Natural killer cell (primary cell): Measurements from ENCODE around the gene GIPC2. TPM values are rescaled to one million over a fixed set of nuclear protein-coding genes. Genes with fewer than 3 reads are reported as not detected.

Source experiments
- ATAC-seq, 3 donors: fragments of 150-1000 bp in 2 of 3; fragments of 200-7000 bp in 1 of 3; cut with Tn5 transposase; 1 replicate in 1 of 3; 2 replicates in 2 of 3; pipeline ENCODE4 v1.10.0; 2021; ENCODE audit warnings: mild to moderate bottlenecking in 2 of 3, moderate library complexity in 2 of 3
- DNase-seq, 2 donors: peaks; one replicate each; pipeline versions ENCODE4 v3.0.0 to v3.0.0-alpha.2; 2013 to 2021; ENCODE audit warnings: mixed read lengths in 1 of 2
- H3K27ac ChIP-seq: one replicate; pipeline ENCODE4 v1.5.1; 2013; ENCODE audit warnings: mild to moderate bottlenecking, low read length
- H3K27me3 ChIP-seq: one replicate; pipeline ENCODE4 v1.6.1; 2013; ENCODE audit warnings: low read length; ENCODE audit not compliant: control insufficient read depth, insufficient read depth
- H3K36me3 ChIP-seq: one replicate; pipeline ENCODE4 v1.6.1; 2013; ENCODE audit warnings: low read length; ENCODE audit not compliant: control insufficient read depth, insufficient read depth
- H3K4me1 ChIP-seq: one replicate; pipeline ENCODE4 v1.6.1; 2013; ENCODE audit warnings: low read length; ENCODE audit not compliant: control insufficient read depth, insufficient read depth
- H3K4me3 ChIP-seq: one replicate; pipeline ENCODE4 v1.5.1; 2013; ENCODE audit warnings: low read length
- H3K9me3 ChIP-seq: one replicate; pipeline ENCODE4 v1.6.1; 2013; ENCODE audit warnings: low read length; ENCODE audit not compliant: control insufficient read depth, insufficient read depth
- H3K27ac Mint-ChIP-seq, 2 donors: one replicate each; pipeline ENCODE4 v1.8.0; 2022; ENCODE audit warnings: mild to moderate bottlenecking in 2 of 2, mixed read lengths in 2 of 2, moderate library complexity in 1 of 2
- H3K27me3 Mint-ChIP-seq, 2 donors: one replicate each; pipeline ENCODE4 v1.8.0; 2022; ENCODE audit warnings: low read depth in 2 of 2, mixed read lengths in 2 of 2
- H3K36me3 Mint-ChIP-seq: one replicate; pipeline ENCODE4 v1.8.0; 2022; ENCODE audit warnings: mixed read lengths
- H3K4me1 Mint-ChIP-seq, 2 donors: one replicate each; pipeline ENCODE4 v1.8.0; 2022; ENCODE audit warnings: mixed read lengths in 2 of 2
- H3K4me3 Mint-ChIP-seq: one replicate; pipeline ENCODE4 v1.8.0; 2022; ENCODE audit warnings: mild to moderate bottlenecking, moderate library complexity, mixed read lengths
- H3K9me3 Mint-ChIP-seq, 2 donors: one replicate each; pipeline ENCODE4 v1.8.0; 2022; ENCODE audit warnings: mixed read lengths in 2 of 2
- CTCF ChIP-seq: fragments of 200-600 bp; IDR thresholded peaks from one replicate; pipeline ENCODE4 v1.8.0; 2022; ENCODE audit warnings: antibody characterized with exemption
- WGBS: methylation state at CpG from one replicate; pipeline ENCODE4 v1.1.7; 2013; ENCODE audit warnings: missing lambda C conversion rate; ENCODE audit not compliant: insufficient coverage; 5-methylcytosine and 5-hydroxymethylcytosine counted together
- intact Hi-C: fragments of 100-400 bp; cut with micrococcal nuclease; formaldehyde crosslinking; loops from one replicate; pipeline ENCODE4 v1.14.2; 2022
- total RNA-seq, 4 donors: library from RNA; stranded (reverse); fragments of 120-200 nt in 1 of 4; gene quantifications; one replicate each; pipeline versions ENCODE4 v1.2.3 to v1.2.4, GENCODE V29; 2013 to 2022

GIPC2 gene
- total RNA-seq, 3 donors from 2014 or later (not counting 1 experiment from before 2014, with no cell fraction given): not detected

- H3K27ac Mint-ChIP-seq: no peak overlapping the region
- ATAC-seq (no peak), DNase-seq (no peak)
- Histone ChIP-seq H3K36me3 (no peaks in the 10 kb centered on the region), H3K4me3 (no peak overlapping the region), H3K4me1 (no peaks in the 10 kb centered on the region), H3K9me3 (no peaks in the 10 kb centered on the region), H3K27ac (no peak overlapping the region), H3K27me3 (peaks cover 4% of the 10 kb centered on the region)
- intact Hi-C loops: no loop called here
- TF ChIP-seq CTCF: no peak
- no peak overlapping the region for H3K4me3 Mint-ChIP-seq
- peaks cover 9 to 10% of the 10 kb centered on the region in 2 donors for H3K27me3 Mint-ChIP-seq
- H3K36me3 Mint-ChIP-seq: no peaks in the 10 kb centered on the region
- H3K4me1 Mint-ChIP-seq: no peaks in the 10 kb centered on the region
- no peaks in the 10 kb centered on the region for H3K9me3 Mint-ChIP-seq
Observed at GRCh38 chr1:78054559-78054958, 8.8 kb downstream of the GIPC2 start.

- Histone ChIP-seq H3K27ac (no peak overlapping the region), H3K27me3 (peaks cover 4% of the 10 kb centered on the region), H3K36me3 (no peaks in the 10 kb centered on the region), H3K9me3 (no peaks in the 10 kb centered on the region), H3K4me1 (no peaks in the 10 kb centered on the region), H3K4me3 (no peak overlapping the region)
- intact Hi-C loops: no loop called here
- Mint-ChIP-seq H3K27me3 (peaks cover 9 to 10% of the 10 kb centered on the region in 2 donors), H3K27ac (no peak overlapping the region), H3K4me3 (no peak overlapping the region), H3K36me3 (no peaks in the 10 kb centered on the region), H3K4me1 (no peaks in the 10 kb centered on the region), H3K9me3 (no peaks in the 10 kb centered on the region)
- TF ChIP-seq CTCF: no peak
- WGBS: 75% methylated on average over 1 of the region's 2 CpGs
- DNase-seq (no peak), ATAC-seq (peak in 1 of 3 donors; percentile 21)
Observed at GRCh38 chr1:78054972-78055371, 9.2 kb downstream of the GIPC2 start.

- WGBS: 91% methylated on average over 3 of the region's 3 CpGs
- no peaks in the 10 kb centered on the region for H3K9me3 Mint-ChIP-seq
- no peaks in the 10 kb centered on the region for H3K4me1 Mint-ChIP-seq
- Histone ChIP-seq H3K27me3 (peaks cover 4% of the 10 kb centered on the region), H3K36me3 (no peaks in the 10 kb centered on the region), H3K4me1 (no peaks in the 10 kb centered on the region), H3K9me3 (no peaks in the 10 kb centered on the region), H3K27ac (no peak overlapping the region), H3K4me3 (no peak overlapping the region)
- no peak overlapping the region for H3K4me3 Mint-ChIP-seq
- intact Hi-C loops: no loop called here
- no peak overlapping the region for H3K27ac Mint-ChIP-seq
- DNase-seq (no peak), ATAC-seq (peak in 1 of 3 donors; percentile 39)
- H3K36me3 Mint-ChIP-seq: no peaks in the 10 kb centered on the region
- TF ChIP-seq CTCF: no peak
- peaks cover 9 to 10% of the 10 kb centered on the region in 2 donors for H3K27me3 Mint-ChIP-seq
Observed at GRCh38 chr1:78055565-78056132, 9.9 kb downstream of the GIPC2 start.

- H3K4me3 Mint-ChIP-seq: no peak overlapping the region
- ATAC-seq: no peak
- H3K27ac Mint-ChIP-seq: no peak overlapping the region
- intact Hi-C loops: no loop called here
- H3K36me3 Mint-ChIP-seq: no peaks in the 10 kb centered on the region
- peaks cover 8 to 9% of the 10 kb centered on the region in 2 donors for H3K27me3 Mint-ChIP-seq
- H3K36me3 ChIP-seq: no peaks in the 10 kb centered on the region
- WGBS: 73% methylated on average over 2 of the region's 4 CpGs
- H3K27me3 ChIP-seq: peaks cover 4% of the 10 kb centered on the region
- H3K27ac ChIP-seq: no peak overlapping the region
- no peak for DNase-seq
- no peaks in the 10 kb centered on the region for H3K9me3 Mint-ChIP-seq
- H3K4me3 ChIP-seq: no peak overlapping the region
- TF ChIP-seq CTCF: no peak
- no peaks in the 10 kb centered on the region for H3K4me1 ChIP-seq
- no peaks in the 10 kb centered on the region for H3K9me3 ChIP-seq
- no peaks in the 10 kb centered on the region for H3K4me1 Mint-ChIP-seq
Observed at GRCh38 chr1:78058670-78059069, 12.9 kb downstream of the GIPC2 start.
